CD4-positive, alpha-beta T cell treated with Interleukin-15 for 4 hours (primary cell): Measurements from ENCODE around the gene HMX2.

ENCODE experiments used
- DNase-seq: peaks from one replicate; pipeline ENCODE4 v3.0.0-alpha.2; 2020; ENCODE audit warnings: low spot score

The HMX2 gene

DNA sequence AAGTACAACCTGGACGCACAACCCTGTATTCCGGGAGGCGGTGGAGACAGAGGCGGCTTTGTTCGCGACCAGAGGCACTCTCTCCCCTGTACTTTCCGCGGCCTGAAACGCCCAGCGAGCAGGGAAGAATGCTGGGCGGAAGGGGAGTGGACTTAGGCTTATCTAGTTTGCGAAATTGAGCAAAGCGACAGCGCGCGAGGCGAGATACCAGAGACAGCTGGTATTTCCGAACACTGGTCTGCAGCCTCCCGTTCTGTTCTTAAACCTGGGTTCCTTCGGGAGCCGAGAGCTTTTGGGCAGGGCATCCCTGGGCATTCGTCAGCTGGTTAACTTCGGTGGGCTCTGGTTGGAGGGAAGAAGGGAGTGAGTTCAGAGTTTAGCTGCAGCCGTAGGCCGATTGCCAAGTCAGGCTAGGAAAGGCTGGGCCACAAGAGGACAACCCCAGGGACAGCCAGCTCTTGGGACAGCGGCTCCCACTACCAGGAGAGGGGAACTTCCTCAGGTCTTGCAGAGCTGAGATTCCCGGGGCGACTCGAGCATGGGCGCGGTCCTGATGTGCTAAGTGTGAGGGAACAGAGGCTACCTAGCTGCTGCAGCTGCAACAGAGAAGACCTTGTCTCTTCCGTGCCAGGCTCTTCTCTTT is 8.3 kb upstream of the HMX2 start:
- no peak for DNase-seq

DNA sequence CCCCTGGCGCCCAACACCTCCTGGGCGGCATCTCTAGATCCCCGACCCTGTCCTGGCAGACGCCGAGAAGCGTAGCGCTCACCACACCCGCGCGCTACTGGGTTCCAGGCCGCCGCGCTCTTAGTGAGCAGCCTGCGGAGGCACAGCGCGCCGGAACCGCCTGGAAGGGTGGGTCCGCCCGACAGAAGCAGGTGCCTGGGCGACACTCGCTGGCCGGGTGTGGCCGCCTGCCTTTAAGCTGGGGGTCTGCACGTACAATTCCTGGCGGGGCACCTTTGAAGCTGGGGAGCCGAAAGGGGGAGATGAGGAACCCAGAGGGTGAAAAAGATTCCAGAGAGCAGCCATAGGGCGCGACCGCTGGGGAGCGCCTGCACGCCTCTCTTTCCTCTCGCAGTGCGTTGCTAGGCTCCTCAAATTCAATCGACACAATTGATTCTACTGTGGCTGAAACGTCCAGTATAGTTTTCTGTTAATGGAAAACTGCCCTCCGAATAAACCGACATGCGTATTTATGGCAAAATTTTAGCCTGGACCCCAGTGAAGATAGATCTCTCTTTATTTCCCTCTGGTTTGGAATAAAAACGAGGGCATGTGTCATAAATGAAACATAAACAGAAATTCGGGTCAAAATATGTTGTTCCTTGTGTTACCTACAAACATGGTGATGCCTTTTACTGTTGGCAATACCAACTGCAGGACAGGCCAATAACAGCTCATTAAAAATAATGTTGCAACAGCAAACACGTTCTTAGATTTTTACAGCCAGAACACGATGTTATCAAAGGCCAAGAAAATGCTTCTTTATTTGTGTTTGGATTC is 7.6 kb upstream of the HMX2 start:
- DNase-seq: no peak

DNA sequence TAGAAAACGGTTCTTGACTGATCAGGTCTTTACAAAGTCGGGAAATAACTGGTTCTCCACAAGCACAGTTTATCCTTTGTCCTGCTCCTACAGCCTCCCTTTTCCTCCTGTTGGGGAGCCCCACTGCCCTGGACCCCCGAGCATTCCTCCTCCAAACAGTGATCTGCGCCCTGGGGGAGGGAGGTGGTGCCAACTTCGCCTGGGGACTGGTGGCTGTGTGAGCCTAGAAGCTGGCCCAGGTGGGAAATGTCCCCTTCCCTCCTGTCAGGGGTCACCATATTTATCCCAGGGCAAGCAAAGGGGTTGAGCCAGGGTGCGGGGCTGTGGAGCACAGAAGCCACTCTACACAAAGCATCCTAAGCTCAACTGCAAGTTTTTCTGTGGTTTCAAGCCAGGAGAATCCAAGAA is 6.9 kb upstream of the HMX2 start:
- no peak for DNase-seq

DNA sequence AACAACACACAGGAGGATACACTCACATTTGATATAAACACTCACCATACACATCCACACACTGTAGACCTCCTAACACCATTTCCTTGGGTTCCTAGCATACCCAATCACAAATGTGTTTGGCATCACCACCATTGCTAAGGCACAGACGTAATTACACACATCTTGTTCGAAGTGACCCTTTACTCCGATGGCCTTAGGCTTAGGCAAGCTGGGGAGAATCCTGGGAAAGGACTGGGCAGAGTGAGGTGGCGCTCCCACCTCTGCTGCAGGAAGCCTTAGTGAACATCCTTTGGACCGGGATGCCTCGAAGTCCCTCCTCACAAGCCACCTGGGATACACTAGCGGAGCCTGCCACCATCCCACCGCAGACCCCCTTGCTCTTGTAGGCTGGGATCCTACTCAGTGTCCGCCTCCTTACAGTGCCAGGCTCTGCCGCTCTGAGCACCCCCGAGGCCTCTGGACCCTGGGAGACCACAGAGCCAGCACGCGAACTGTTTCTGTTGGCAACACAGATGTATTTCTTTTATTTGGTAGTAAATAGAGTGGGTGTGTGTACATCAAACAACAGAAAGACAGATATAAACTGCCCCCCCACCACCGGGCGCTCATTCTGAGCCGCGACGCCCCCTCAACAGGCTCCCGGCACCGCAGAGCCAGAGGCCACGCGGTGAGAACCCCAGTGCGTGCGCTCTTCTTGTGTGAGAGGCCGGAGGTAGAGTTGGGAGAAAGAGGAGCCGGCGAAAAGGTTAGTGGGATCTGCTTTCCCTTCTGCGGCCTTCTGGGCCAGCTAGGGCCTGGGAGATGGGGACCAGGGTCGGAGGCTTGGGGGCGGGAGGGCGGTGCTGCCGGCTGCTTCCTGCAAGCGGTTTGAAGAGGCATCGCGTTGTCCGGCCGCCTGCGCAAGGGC is 5.9 kb upstream of the HMX2 start:
- DNase-seq: no peak

DNA sequence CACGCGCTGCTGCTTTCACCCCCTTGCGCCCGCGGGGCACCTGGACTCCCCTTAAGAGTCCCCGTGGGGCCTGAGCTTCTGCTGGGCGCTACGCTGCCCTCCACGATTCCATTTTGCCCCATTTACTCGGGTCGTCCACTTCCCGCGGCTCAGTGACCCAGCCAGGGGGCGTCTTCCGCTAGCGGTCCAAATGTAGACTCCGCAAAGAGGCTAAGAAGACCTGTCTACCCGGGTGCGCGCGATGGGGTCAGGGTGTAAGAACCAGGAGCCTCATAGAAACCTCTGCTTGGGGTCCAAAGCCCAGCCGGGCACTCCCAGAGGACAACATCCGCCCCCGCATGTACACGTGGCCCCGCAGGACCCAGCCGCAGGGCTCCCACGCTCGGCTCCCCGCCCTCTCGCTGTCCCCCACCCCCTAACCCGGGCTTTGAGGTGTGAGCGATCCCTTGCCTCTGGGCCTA is 5.2 kb upstream of the HMX2 start:
- no peak for DNase-seq

DNA sequence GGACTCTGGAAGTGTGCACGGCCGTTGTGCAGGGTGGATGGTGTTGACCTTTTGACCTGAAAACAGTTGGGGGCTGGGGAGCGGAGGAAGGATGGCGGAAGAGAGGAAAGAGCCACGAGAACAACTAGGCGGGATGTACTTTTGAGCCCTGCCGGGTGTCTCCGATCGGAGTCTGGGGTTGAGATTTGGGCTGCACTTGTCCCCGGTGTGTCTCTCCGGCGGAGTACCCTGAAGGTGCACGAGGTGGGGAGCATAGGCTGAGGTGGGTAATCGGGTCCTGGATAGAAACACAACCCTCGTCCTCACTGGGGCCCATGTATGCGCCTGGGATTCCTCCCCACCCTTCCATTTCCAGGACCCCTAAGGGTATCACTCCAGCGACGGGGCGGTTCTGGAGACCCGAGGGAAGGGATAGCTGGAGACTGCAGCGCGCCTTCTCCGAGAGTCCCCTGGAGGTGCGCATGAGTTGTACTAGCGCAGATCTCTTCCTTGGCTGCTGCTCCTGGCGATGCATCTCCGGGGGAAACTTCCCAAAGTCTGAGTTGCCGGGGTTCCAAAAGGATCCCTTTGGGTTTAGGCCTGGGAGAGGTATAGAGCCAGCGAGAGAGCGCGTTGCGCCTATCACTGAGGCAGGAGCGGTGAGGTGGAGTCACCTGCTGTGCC is 4.6 kb upstream of the HMX2 start:
- no peak for DNase-seq

DNA sequence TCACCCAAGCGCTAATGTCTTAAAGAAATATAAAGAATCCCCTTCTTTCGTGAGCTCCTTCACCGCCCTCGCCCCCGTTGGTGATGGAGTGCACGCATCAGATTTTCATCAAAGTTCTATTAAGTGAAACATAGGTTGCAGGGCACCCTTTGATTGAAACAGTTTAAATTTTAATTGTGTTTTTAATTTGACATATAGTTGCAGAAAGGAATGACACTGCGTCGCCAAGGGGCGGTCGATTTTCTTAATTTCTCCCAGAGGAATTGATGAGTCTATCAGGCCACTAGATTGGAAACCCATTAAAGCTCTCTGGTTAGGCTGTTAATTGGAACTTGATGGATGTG is 4.1 kb upstream of the HMX2 start:
- DNase-seq: no peak

DNA sequence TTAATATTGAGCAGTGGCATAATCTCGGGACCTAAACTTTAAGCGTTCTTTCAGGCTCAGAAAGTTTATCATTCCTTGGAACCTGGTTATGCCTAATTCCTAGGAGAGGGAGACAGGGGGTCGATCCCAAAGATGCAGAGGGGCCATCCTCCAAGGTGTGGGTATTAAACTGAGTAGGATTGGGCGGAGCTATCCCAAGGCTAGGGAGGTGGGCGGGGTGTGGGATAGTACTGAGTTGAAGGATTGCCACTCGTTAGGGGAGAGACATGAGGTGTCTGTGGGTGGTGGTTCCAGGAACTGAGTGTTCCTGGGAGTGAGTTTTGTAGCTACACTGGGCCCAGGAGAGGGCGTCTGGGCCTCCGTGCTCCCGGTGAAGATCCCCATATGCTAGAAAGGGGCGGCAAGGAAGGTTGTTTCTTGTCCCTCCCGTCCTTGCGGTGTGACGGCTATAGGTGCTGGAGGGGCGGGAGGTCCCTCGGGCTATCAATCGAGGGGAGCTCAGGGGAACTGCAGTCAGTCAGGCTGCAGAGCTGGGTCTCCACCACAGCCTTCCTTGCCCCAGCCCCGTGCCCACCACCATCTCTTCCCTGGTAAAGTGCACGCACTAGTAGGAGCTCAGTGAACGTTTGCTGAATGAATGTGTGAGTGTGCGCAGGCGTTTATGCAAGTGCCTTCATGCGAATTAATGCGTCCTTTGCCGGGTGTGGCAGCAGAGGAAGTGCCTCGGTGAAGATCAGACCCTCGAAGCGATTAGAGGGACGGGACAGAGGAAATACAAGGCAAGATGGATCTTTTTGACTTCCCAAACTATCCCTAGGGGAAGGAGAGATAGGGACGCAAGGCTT is 3.0 kb upstream of the HMX2 start:
- DNase-seq: peak; percentile 14

DNA sequence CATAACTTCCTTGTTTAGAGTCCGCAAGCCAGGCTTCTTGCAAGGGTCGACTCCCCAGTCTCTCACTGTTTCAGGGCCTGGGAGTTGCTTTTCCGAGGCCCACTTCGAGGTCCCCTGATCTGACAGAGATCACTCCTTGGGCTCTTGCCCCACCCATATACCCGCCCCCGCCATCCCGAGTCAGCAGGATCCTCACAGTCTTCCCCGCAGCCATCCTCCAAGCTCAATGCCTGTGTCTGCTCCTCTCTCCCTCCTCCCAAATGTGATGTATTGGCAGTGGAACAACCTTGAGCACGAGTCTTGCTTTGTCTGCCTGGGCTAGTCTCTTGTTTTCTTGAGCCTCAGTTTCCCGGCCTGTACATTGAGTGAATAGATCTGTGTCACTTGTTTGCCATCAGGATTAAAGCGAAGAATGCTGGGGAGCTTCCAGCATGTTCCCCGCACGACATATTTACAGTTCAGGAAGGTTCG is 2.4 kb upstream of the HMX2 start:
- DNase-seq: no peak

DNA sequence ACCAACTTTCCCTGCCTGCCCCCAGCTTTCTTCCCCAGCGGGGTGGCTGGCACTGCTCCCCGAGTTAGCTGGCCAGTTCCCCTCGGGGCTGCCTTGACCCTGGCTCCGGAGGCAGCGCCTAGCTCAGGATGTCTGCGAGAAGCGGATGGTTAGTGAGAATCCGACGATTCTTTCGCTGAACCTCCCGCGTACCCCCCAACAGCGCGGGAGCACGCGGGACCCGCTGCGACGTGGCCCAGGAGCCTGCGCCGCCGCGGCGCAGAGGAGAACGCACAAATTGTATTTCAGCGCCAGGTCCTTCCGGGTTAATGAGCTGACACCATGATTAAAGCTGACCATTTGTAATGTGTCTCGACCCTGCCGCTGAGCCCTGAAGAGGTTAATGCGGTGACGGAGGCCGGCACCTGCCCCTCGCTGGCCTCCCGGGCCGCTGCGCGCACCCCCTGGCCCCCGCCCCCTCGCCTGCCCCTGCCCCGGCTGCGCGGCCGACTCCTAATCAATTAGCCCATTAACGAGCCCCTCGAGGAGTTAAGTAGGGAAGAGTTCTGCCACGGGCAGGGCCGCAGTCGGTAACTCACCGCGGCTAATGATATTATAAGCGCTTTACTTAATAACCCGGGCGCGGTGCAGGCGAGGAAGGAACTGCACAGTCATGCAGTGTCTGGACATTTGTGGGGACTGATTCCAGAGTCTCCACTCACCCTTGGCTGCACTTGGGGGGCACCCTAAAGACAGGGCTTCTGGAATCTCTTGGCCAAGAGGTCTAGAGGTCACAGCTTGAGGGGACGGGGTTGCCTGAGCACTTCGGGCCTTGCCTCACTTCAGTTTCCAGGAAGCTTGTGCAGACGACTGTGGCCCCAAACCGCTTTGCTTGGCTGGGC is 1.7 kb upstream of the HMX2 start:
- DNase-seq: no peak

DNA sequence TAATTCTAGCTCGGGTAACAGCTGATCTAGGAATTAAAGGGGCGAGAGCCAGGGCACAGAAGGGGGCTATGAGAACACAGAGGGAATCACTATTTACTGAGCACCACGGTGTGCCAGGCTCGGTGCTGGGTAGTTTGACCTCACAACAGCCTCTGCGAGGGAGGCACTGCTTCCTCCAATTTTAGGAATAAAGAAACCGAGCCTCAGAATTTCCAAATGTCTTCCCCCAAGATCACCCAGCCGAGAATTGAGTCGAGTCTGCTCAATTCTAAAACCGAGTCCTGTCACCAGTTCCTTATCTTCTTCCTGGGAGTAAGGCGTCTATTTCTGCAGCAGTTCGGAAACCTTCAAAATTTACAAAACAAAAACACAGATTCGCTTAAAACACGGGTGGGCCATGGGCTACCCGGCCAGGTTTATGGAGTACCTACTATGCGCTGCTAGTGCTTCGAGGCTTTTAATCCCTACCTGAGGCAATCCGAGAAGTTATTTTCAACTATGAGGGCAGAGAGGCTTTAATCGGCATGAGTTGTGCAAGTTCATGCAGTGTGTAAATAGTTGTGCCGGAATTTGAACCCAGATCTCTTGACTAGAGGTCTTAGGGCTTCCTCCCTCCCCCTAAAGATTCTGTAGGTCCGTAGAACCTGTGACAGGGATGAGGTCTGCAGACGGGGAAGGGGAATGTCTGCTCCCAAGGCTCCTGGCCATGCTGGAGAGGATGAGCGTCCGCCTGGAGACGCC is 872 bp upstream of the HMX2 start:
- no peak for DNase-seq

DNA sequence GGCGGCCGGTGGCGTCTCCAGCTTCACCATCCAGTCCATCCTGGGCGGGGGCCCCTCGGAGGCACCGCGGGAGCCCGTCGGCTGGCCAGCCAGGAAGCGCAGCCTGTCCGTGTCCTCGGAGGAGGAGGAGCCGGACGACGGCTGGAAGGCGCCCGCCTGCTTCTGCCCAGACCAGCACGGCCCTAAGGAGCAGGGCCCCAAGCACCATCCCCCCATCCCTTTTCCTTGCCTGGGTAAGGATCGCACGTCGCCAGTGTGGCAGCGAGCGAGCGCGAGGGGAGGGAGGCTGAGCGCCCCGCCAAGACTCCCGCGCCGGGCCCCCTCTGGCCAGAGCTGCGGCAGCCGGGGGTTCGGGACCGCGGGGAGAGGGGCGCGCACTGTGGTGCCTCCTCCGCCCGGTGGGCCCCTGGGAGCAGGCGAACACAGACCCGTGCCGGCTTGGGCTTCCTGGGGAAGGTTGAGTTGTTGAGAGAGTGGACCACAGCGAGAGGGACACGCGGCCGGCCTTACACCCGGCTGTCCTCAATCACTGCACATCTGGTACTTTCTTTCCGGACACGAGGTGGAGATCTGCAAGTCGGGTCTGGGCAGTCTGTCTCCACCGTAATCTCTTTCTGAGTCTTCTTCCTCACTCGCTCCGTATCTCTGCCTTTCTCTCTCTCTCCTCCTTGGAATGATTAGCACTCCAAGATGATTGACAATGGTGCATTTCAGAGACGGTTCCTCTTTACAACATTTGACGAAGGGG is 652 bp downstream of the HMX2 start:
- no peak for DNase-seq

DNA sequence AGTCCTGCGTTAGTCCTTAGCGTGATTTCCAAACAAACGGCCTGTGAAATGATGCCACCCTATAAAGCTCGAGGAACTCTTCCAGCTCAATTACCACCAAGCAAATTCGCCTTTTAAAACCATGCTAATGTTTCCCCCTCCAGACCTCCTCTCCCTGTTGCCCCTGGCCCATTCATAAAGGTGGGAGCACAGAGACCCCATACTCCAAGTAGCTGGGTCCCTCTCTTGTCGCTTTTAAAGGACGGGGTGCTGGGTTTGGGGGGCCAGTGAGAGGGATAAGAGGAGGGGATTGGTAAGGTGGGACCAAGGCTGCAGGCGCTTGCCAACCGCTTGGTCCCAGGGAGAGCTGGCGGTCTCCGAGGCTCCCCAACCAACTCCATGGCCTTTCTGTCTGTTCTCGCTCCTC is 1.2 kb downstream of the HMX2 start:
- no peak for DNase-seq

DNA sequence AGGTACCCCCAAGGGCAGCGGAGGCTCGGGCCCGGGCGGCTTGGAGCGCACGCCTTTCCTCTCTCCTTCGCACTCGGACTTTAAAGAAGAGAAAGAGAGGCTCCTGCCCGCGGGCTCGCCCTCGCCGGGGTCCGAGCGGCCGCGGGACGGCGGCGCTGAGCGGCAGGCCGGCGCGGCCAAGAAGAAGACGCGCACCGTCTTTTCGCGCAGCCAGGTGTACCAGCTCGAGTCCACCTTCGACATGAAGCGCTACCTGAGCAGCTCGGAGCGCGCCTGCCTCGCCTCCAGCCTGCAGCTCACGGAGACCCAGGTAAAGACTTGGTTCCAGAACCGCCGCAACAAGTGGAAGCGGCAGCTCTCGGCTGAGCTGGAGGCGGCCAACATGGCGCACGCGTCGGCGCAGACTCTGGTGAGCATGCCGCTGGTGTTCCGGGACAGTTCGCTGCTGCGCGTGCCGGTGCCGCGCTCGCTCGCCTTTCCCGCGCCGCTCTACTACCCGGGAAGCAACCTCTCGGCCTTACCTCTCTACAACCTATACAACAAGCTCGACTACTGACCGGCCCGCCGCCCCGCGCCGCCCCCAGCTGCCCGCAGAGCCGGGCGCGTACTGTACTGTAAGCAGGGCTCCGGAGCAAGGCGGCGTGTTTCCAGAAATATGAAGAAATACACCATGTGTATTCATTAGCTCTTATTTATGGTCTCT is 1.8 kb downstream of the HMX2 start:
- peak; percentile 19 for DNase-seq

DNA sequence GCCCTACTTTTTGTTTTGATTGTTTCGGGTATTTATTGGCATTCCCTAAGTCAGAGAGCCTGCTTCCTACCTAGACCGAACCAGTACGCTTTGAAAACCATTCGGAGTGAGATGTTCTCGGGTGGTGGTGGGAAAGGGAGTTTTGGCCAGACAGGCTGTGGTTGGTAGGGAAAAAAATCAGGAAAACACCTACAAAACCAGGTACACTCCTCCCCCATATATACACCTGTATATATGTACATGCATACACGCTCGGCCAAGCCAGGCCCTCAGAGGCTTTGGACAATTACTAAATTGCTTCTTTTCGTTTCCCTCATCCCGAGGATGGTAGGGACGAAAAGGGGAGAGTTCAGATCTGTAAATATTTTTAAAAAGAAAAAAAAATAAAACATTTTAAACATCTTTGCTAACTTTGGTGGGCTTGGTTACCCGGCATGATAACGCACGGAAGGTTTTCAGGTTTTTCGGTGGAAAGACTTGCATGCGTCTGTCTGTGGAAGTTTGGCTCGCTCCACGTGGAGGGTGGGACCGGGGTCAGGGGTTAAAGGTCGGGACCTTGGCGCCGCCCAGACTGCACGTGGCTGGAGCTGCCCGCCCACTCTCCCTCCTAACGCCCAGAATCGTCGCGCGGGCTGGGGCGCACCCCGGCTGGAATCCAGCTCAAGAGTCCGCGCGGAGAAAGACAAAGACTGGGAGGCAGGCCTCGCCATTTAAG is 2.5 kb downstream of the HMX2 start:
- no peak for DNase-seq

DNA sequence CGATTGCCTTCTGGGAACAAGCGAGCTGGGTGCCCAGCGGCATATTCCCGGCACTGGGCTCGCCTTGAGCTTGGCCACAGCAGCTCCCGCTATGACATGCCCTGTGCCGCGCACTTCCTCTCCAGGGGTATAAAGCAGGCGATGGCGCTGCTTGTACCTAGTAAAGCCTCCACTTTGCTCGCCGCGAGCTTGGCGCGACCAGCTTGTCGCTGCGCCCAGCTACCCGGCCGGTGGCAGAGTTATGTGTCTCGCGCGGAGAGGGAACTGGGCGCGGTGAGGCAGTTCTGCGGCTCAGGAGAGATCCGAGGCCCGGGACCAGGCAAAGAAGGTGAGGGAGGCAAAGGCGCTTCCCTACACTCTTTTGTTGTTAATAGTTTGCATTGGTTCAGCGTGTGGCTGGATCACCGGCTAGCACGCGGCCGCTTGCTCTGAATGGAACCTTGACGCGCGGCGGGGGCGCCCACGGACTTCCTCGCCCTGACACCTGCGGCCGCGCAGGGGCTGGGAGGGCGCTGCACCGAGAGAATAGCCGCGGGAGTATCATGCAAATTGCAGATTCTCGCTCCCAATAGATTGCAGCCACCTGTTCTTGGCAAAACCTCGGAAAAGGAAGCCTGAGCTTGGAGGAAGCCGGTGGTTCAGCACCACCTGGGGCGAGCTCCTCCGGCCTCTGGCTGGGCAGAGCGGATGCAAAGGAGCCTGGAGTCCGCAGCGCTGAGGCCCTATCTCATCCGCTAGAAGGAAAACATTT is 3.2 kb downstream of the HMX2 start:
- DNase-seq: no peak

DNA sequence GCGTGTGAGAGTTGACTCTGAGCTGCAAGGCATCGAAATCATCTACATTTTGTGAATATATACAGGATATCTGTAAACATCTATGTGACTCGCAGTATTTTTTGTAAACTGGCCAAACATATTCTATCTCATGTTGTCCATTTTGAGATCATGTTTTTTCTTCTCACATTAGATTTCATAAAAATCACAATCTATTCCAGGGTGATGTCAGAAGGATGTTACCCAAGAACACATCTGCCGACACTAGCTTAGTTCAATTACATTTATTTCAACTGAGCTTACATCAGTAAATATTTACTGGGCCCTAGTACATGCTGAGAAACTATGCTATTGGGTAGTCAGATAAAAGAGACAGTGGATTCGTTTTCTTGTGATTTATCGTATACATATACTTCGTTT is 3.8 kb downstream of the HMX2 start:
- no peak for DNase-seq
